ENCODE data around the gene GLT6D1. TPM values are rescaled to one million over a fixed set of nuclear protein-coding genes. Genes with fewer than 3 reads are reported as not detected.

The GLT6D1 gene
- total RNA-seq, 1 donor from 2014 or later, result not detected

- H3K4me1 Mint-ChIP-seq, result no peaks in the 10 kb centered on the region
- peaks cover 25% of the 10 kb centered on the region for H3K9me3 Mint-ChIP-seq
- no peak for TF ChIP-seq CTCF (IDR thresholded peaks at IDR 0.05)
- ATAC-seq (ENCODE audit: low read depth), result no peak
- H3K4me3 Mint-ChIP-seq, result no peak overlapping the region
- POLR2A ChIA-PET, result no interaction called here
- no peak overlapping the region for H3K27ac Mint-ChIP-seq
- H3K36me3 Mint-ChIP-seq (ENCODE audit: low read depth), result peaks cover 3% of the 10 kb centered on the region
- intact Hi-C loops (cut with micrococcal nuclease), result no loop called here
- H3K27me3 Mint-ChIP-seq, result no peaks in the 10 kb centered on the region
- DNase-seq, result no peak
- CTCF ChIA-PET, result no interaction called here
Observed at GRCh38 chr9:135650408-135650807, 11.1 kb upstream of the GLT6D1 start.

GRCh38 chr9:135649508-135649907 lies 10.2 kb upstream of the GLT6D1 start:
- Mint-ChIP-seq H3K27me3 (no peaks in the 10 kb centered on the region), H3K4me1 (no peaks in the 10 kb centered on the region), H3K4me3 (no peak overlapping the region), H3K9me3 (peaks cover 33% of the 10 kb centered on the region), H3K36me3 (ENCODE audit: low read depth) (peaks cover 6% of the 10 kb centered on the region), H3K27ac (no peak overlapping the region)
- ChIA-PET POLR2A (no interaction called here), CTCF (no interaction called here)
- DNase-seq (no peak), ATAC-seq (ENCODE audit: low read depth) (no peak)
- intact Hi-C loops (cut with micrococcal nuclease), result no loop called here
- no peak for TF ChIP-seq CTCF (IDR thresholded peaks at IDR 0.05)

GRCh38 chr9:135648494-135649410 lies 9.4 kb upstream of the GLT6D1 start:
- ChIA-PET CTCF (no interaction called here), POLR2A (no interaction called here)
- Mint-ChIP-seq H3K36me3 (ENCODE audit: low read depth) (peaks cover 6% of the 10 kb centered on the region), H3K9me3 (peaks cover 38% of the 10 kb centered on the region), H3K4me1 (no peaks in the 10 kb centered on the region), H3K27ac (no peak overlapping the region), H3K27me3 (no peaks in the 10 kb centered on the region), H3K4me3 (no peak overlapping the region)
- TF ChIP-seq CTCF (IDR thresholded peaks at IDR 0.05), result no peak
- intact Hi-C loops (cut with micrococcal nuclease), result no loop called here
- DNase-seq (no peak), ATAC-seq (ENCODE audit: low read depth) (no peak)

GRCh38 chr9:135647884-135648283 lies 8.5 kb upstream of the GLT6D1 start:
- Mint-ChIP-seq H3K27ac (no peak overlapping the region), H3K4me1 (no peaks in the 10 kb centered on the region), H3K36me3 (ENCODE audit: low read depth) (peaks cover 6% of the 10 kb centered on the region), H3K27me3 (no peaks in the 10 kb centered on the region), H3K4me3 (no peak overlapping the region), H3K9me3 (peaks cover 45% of the 10 kb centered on the region)
- POLR2A ChIA-PET, result no interaction called here
- no peak for TF ChIP-seq CTCF (IDR thresholded peaks at IDR 0.05)
- intact Hi-C loops (cut with micrococcal nuclease), result no loop called here
- no peak for ATAC-seq (ENCODE audit: low read depth)
- CTCF ChIA-PET, result no interaction called here
- DNase-seq, result no peak

- POLR2A ChIA-PET, result no interaction called here
- no peak for DNase-seq
- TF ChIP-seq CTCF (IDR thresholded peaks at IDR 0.05), result no peak
- H3K4me1 Mint-ChIP-seq, result no peaks in the 10 kb centered on the region
- H3K27me3 Mint-ChIP-seq, result peaks cover 6% of the 10 kb centered on the region
- CTCF ChIA-PET, result no interaction called here
- no peak overlapping the region for H3K27ac Mint-ChIP-seq
- ATAC-seq (ENCODE audit: low read depth), result no peak
- H3K36me3 Mint-ChIP-seq (ENCODE audit: low read depth), result peaks cover 6% of the 10 kb centered on the region
- intact Hi-C loops (cut with micrococcal nuclease), result no loop called here
- H3K4me3 Mint-ChIP-seq, result no peak overlapping the region
- peaks cover 40% of the 10 kb centered on the region for H3K9me3 Mint-ChIP-seq
Observed at GRCh38 chr9:135644631-135645218, 5.4 kb upstream of the GLT6D1 start.

Measured in activated B cell treated with CpG ODN at 0.5 μM for 24 hours (primary cell).